Measurements from ENCODE around the gene SPOCK1.

Gene SPOCK1

GRCh38 chr5:137147346-137147745 is 351.8 kb downstream of the SPOCK1 start:
- TF ChIP-seq CTCF (IDR thresholded peaks at IDR 0.05; ENCODE audit: insufficient read depth, low read length, missing control alignments): no peak
- POLR2A ChIA-PET: no interaction called here
- CTCF ChIA-PET: no interaction called here
- no peak for DNase-seq (ENCODE audit: low read depth, low spot score)
- no peak overlapping the region for H3K4me3 ChIP-seq (ENCODE audit: low read depth, low read length)

GRCh38 chr5:137146402-137146890 is 352.7 kb downstream of the SPOCK1 start:
- ChIA-PET CTCF (no interaction called here), POLR2A (interaction anchor here (0.7 kb wide), 1 partner anchor 61 kb away, joined by 3 read pairs; no protein-coding TSS in a partner anchor)
- peak; percentile 99 for DNase-seq (ENCODE audit: low read depth, low spot score)
- peak overlapping the region; percentile 42 for H3K4me3 ChIP-seq (ENCODE audit: low read depth, low read length)
- TF ChIP-seq CTCF (IDR thresholded peaks at IDR 0.05; ENCODE audit: insufficient read depth, low read length, missing control alignments): no peak

- no peak for DNase-seq (ENCODE audit: low read depth, low spot score)
- CTCF ChIA-PET: interaction anchor here (0.9 kb wide), 1 partner anchor 15 kb away, joined by 3 read pairs; no protein-coding TSS in a partner anchor
- POLR2A ChIA-PET: no interaction called here
- no peak for TF ChIP-seq CTCF (IDR thresholded peaks at IDR 0.05; ENCODE audit: insufficient read depth, low read length, missing control alignments)
- H3K4me3 ChIP-seq (ENCODE audit: low read depth, low read length): peak overlapping the region; percentile 36; the same call in 1 of the 2 replicates
Observed at GRCh38 chr5:137145721-137146120, 353.4 kb downstream of the SPOCK1 start.

- TF ChIP-seq CTCF (IDR thresholded peaks at IDR 0.05; ENCODE audit: insufficient read depth, low read length, missing control alignments): no peak
- POLR2A ChIA-PET: no interaction called here
- H3K4me3 ChIP-seq (ENCODE audit: low read depth, low read length): no peak overlapping the region
- DNase-seq (ENCODE audit: low read depth, low spot score): no peak
- CTCF ChIA-PET: interaction anchor here (0.8 to 1.2 kb wide), 3 partner anchors 14 to 176 kb away, joined by 3 to 4 read pairs (median 3); no protein-coding TSS in a partner anchor
Observed at GRCh38 chr5:137144656-137145055, 354.5 kb downstream of the SPOCK1 start.

- ChIA-PET POLR2A (interaction anchor here (0.9 to 1.0 kb wide), 3 partner anchors 75 to 333 kb away, joined by 3 to 4 read pairs (median 3); no protein-coding TSS in a partner anchor), CTCF (interaction anchor here (0.9 to 1.4 kb wide), 3 partner anchors 48 to 177 kb away, joined by 3 to 5 read pairs (median 3); no protein-coding TSS in a partner anchor)
- no peak for TF ChIP-seq CTCF (IDR thresholded peaks at IDR 0.05; ENCODE audit: insufficient read depth, low read length, missing control alignments)
- H3K4me3 ChIP-seq (ENCODE audit: low read depth, low read length): peak overlapping the region; percentile 15; the same call in 1 of the 2 replicates
- peak; percentile 92 for DNase-seq (ENCODE audit: low read depth, low spot score)
Observed at GRCh38 chr5:137142764-137143605, 356.1 kb downstream of the SPOCK1 start.

GRCh38 chr5:137142346-137142745 is 356.8 kb downstream of the SPOCK1 start:
- no peak for TF ChIP-seq CTCF (IDR thresholded peaks at IDR 0.05; ENCODE audit: insufficient read depth, low read length, missing control alignments)
- POLR2A ChIA-PET: interaction anchor here (0.9 to 1.0 kb wide), 3 partner anchors 75 to 332 kb away, joined by 3 to 4 read pairs (median 3); no protein-coding TSS in a partner anchor
- H3K4me3 ChIP-seq (ENCODE audit: low read depth, low read length): peak overlapping the region; percentile 15
- CTCF ChIA-PET: interaction anchor here (0.9 to 1.4 kb wide), 3 partner anchors 48 to 178 kb away, joined by 3 to 5 read pairs (median 3); no protein-coding TSS in a partner anchor
- DNase-seq (ENCODE audit: low read depth, low spot score): no peak
